Urothelium cell line (cell line): ENCODE measurements around the gene TMTC4.
"Not testable (repeated sequence)": the region's sequence is repeated elsewhere in the genome, so short reads cannot be mapped to it uniquely, and the experiment has no call there.

Experiments
- DNase-seq: peaks from one replicate; pipeline ENCODE4 v3.0.0; 2011; ENCODE audit warnings: low spot score, mixed read lengths
- FAIRE-seq: peaks from 2 replicates; lab custom pipeline; 2011; peaks lifted over from hg19 to GRCh38; lab: Jason Lieb, UNC

Gene TMTC4

DNA sequence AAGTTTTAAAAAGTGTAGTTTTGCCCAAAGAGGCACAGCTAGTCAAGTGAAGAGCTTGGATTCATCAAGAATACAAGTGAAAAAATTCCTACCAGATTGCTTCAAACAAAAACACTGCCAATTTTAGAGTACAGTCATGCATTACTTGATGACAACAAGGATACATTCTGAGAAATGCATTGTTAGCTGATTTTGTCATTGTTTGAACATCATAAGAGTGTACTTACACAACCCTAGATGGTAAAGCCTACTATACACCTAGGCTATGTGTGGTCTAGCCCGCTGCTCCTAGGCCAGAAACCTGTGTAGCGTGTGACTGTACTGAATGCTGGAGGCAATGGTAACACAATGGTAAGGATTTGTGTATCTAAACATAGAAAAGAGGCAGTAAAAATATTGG, 41.1 kb downstream of the TMTC4 start:
- FAIRE-seq (no peak), DNase-seq (no peak)

GRCh38 chr13:100630555-100630954, 44.0 kb downstream of the TMTC4 start:
- FAIRE-seq (no peak), DNase-seq (no peak)

GRCh38 chr13:100627120-100627519, 47.5 kb downstream of the TMTC4 start:
- DNase-seq (no peak), FAIRE-seq (no peak)

DNA sequence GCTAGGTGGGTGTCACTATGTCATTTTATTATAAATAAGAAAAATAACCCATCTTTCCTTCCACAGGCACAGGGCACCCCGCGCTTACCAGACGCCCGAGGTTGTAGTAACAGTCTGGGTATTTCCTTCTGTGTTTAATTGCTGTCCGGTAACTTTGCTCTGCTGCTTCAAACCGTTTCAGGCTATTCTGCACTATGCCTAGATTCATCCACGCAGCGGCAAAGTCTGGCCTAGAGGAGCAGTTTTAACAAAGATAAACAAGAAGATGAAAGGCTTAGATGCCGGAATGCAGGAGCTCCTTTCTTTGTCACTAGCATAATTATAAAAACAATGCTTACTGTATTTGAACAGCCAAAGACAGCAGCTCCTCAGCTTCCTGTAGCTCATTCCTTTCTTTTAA, 49.1 kb downstream of the TMTC4 start:
- DNase-seq (no peak), FAIRE-seq (no peak)

DNA sequence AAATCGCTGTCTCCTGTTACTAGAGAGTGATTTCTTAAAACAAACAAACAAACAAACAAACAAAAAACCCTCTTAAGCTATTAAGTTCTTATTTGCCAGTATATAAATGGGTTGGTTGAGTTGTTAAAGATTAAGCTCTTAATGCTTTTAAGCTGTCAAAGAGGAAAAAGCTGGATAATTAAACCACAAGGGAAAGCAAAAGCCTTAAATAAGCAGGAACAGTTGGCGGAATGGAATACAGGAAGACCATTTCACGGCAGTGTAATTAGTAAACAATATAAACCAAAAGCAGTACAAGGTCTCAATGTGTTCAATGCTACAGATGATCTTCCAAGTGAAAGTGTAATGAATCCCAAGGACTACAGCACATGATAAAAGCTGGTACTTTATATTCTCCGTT, 53.8 kb downstream of the TMTC4 start:
- DNase-seq (no peak), FAIRE-seq (no peak)

- FAIRE-seq, result no peak
- DNase-seq, result no peak
Observed at GRCh38 chr13:100619940-100620339, 54.7 kb downstream of the TMTC4 start.

DNA sequence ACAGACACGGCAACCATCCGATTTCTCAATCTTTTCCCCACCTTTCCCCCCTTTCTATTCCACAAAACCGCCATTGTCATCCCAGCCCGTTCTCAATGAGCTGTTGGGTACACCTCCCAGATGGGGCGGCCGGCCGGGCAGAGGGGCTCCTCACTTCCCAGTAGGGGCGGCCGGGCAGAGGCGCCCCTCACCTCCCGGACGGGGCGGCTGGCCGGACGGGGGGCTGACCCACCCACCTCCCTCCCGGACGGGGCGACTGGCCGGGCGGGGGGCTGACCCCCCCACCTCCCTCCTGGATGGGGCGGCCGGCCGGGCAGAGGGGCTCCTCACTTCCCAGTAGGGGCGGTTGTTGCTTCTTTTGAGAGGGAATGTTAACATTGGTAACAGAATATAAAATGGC, 55.7 kb downstream of the TMTC4 start:
- DNase-seq, FAIRE-seq: not testable (repeated sequence)

DNA sequence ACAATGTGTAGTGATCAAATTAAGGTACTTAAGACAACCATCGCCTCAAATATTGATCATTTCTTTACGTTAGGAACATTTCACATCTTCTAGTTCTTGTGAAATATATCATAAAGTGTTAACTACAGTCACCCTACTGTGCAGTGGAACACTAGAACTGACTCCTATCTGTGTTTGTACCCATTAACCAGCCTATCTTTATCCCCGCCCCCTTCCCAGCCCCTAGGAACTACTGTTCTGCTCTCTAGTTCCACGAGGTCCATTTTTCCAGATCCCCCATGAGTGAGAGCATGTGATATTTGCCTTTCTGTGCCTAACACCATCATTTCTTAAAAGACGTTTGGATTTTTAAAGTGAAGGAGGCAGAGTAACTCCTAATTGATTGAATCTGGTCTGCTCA, 61.6 kb downstream of the TMTC4 start:
- DNase-seq (no peak), FAIRE-seq (no peak)

GRCh38 chr13:100611678-100612492, 62.7 kb downstream of the TMTC4 start:
- DNase-seq (no peak), FAIRE-seq (no peak)

DNA sequence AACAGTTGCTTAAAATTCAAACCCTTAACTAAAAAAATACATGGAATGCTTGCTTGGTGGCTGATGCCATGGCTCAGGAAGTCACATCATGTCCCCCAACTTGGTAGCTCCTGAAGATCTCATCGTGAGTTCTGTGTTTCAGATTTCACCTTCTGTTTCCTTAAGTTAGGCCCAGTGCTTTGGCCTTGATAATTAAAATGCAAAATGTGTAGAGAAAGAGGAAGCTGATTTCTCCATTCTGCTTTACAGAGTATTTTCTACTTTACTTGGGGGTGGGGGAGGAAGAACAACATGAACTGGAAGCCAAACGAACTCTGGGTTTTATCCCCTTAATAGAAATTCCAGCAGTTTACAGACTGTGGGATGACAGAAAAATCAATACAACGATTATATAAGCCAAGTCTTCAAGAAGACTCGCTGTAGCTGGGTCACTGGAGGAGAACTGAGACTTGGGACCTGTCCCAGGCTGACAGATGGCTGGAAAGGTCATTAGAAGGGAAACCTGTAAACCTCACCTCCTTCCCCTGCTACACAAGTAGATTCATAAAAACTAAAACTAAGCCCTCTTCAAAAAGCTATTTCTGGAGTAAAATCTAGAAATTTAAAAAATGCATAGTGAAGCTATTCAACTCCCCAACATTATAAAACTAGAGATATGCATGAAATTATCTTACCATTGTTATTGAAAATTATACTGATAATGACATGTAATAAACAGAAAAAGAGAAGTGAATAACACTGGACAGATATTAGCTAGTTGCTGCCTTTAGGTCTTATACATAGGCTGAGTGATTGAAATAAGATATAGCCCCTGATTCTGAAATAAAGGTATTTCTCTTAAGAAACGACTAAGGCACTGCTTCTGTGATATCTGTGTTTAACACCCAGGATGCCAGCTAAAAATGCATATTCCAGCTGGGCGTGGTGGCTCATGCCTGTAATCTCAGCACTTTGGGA, 63.9 kb downstream of the TMTC4 start:
- FAIRE-seq (no peak), DNase-seq (no peak)

DNA sequence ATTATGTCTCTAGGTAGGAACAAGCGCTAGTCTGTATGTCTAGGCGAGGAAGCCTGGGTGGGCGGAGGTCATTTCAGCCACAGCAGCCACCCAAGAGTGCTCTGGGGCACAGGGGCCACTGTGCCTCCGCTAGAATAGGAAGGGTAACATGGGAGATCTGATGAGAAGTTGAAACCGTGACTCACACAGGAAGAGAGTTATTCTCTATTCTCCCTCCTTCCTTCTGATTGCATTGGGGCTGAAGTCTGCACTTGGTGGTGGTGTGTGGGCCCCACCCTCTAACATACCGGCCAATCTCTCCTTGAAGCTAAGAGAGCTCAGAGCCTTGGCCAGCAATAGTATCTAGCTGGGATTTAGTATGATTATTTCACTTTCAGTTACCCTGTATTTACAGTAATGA, 65.7 kb downstream of the TMTC4 start:
- FAIRE-seq (no peak), DNase-seq (no peak)

DNA sequence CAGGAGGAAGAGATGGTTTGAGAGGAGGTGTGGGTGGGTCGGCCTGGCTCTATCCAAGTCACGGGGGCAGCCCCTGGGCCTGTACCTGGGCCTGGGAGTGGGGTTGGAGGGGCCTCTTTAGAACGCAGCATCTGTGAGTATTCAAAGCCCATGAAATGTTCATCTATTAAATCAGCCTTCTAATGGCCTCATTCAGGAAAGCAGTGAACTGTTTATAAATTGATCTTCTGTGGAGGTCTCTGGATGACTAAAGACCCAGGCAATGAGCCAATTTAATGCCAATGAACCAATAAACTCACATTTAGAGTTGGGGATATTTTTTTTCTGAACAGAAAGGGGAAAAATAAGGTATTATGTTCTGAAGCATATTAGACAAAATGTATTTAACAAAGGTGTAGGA, 66.1 kb downstream of the TMTC4 start:
- FAIRE-seq (no peak), DNase-seq (no peak)

GRCh38 chr13:100604918-100605710, 69.5 kb downstream of the TMTC4 start:
- DNase-seq (no peak), FAIRE-seq (no peak)

GRCh38 chr13:100602493-100603111, 72.0 kb downstream of the TMTC4 start:
- FAIRE-seq (no peak), DNase-seq (no peak)

DNA sequence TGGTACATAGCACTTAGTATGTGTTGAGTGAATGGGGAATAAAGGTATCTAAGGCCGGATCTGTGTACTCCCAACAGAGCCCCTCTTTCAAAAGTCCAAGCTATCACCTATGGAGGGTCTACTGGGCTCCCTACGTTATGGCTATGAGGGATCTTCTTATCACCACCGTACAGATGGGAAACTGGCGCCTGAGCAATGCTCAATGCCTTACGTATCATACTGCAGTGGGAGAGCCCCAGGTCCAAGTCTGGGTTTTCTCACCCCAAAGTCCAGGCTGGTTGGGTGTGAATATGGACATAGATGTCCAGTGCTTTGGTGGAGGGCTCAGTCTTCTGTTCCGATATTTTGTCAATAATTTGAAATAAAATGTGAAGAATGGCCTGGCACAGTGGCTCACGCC, 72.9 kb downstream of the TMTC4 start:
- DNase-seq (no peak), FAIRE-seq (no peak)

DNA sequence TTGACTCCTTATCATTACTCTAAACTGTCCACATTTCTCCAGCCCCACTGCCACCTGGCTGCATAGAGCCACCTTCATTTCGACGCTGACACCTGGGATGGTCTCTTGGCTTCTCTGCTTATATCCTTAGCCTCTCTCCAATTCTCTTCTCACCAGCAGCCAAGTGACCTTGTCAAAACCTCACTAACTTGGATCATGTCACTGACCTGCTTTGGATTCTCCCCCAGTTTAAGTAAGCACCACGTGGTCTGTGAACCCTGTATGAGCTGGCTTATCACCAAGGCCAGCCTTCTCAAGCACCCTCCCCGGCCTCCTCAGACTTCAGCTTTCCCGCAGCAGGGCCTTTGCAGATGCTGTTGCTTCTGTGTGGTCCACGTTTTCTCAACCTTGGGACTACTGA, 73.7 kb downstream of the TMTC4 start:
- FAIRE-seq (no peak), DNase-seq (no peak)

DNA sequence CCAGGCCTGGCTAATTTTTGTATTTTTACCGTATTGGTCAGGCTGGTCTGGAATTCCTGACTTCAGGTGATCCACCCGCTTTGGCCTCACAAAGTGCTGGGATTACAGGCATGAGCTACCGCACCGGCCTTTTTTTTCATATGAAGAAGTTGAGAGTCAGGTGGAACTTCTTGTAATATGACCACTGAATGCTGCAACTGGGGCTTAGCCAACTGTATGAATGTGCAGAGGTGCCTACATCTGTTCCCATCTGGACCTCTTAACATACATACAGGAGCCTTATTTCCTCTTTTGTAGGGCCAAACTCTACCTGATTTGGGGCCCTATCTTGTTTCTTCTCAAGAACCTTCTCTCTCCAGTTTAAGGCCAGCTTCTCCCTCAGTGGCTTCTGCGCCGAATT, 74.1 kb downstream of the TMTC4 start:
- DNase-seq (no peak), FAIRE-seq (no peak)

- DNase-seq, result peak; percentile 31
- FAIRE-seq, result no peak
Observed at GRCh38 chr13:100597253-100597652, 77.3 kb downstream of the TMTC4 start.

GRCh38 chr13:100596516-100596915, 78.1 kb downstream of the TMTC4 start:
- DNase-seq (no peak), FAIRE-seq (no peak)

DNA sequence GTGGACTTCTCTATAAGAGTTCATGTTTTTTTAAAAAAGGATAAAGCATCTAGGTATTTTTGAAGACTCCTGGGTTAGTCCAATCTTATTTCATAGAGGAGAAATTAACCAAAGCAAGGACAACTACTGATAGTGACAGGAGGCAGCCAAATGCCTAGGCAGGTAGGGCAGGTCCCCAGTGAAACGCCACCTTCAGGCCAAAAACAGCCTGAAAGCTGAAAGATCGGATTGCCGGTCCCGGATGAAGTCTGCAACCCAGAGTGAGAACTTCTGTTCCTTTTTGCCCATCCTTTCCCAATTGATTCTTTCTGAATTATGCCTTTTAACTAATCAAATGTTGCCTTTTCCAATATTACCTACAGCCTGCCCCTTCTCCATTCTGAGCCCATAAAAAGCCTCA, 79.9 kb downstream of the TMTC4 start:
- FAIRE-seq, result no peak

GRCh38 chr13:100594255-100594654, 80.3 kb downstream of the TMTC4 start:
- DNase-seq (no peak), FAIRE-seq (no peak)

More for the DNA sequence above, 79.9 kb downstream of the TMTC4 start:
- no peak for DNase-seq
